Stimulated activated naive B cell treated with anti-CD40 and anti-IgM and Interleukin-4, amounts not matched to agents 10 μg/mL and 1 μg/mL and 100 μg/mL, for 72 hours (primary cell): ENCODE data around the gene HPX.

Source experiments
- ATAC-seq, 2 donors: fragments of 150-1000 bp; cut with Tn5 transposase; replicated peaks; 2 replicates each; pipeline ENCODE4 v1.10.0; 2021; ENCODE audit warnings: moderate library complexity in 1 of 2
- DNase-seq: peaks from one replicate; pipeline ENCODE4 v3.0.0; 2021
- H3K27ac Mint-ChIP-seq: one replicate; pipeline ENCODE4 v1.8.0; 2022; ENCODE audit warnings: mild to moderate bottlenecking, mixed read lengths
- H3K27me3 Mint-ChIP-seq, 2 donors: one replicate each; pipeline ENCODE4 v1.8.0; 2022; ENCODE audit warnings: mixed read lengths in 2 of 2
- H3K36me3 Mint-ChIP-seq, 2 donors: one replicate each; pipeline ENCODE4 v1.8.0; 2022; ENCODE audit warnings: mixed read lengths in 2 of 2, mild to moderate bottlenecking in 1 of 2
- H3K4me1 Mint-ChIP-seq, 2 donors: one replicate each; pipeline ENCODE4 v1.8.0; 2022; ENCODE audit warnings: mixed read lengths in 2 of 2, mild to moderate bottlenecking in 1 of 2
- H3K4me3 Mint-ChIP-seq, 2 donors: one replicate each; pipeline ENCODE4 v1.8.0; 2022; ENCODE audit warnings: mild to moderate bottlenecking in 2 of 2, mixed read lengths in 2 of 2, moderate library complexity in 1 of 2
- H3K9me3 Mint-ChIP-seq, 2 donors: one replicate each; pipeline ENCODE4 v1.8.0; 2022; ENCODE audit warnings: mixed read lengths in 2 of 2, mild to moderate bottlenecking in 1 of 2

The HPX gene

DNA sequence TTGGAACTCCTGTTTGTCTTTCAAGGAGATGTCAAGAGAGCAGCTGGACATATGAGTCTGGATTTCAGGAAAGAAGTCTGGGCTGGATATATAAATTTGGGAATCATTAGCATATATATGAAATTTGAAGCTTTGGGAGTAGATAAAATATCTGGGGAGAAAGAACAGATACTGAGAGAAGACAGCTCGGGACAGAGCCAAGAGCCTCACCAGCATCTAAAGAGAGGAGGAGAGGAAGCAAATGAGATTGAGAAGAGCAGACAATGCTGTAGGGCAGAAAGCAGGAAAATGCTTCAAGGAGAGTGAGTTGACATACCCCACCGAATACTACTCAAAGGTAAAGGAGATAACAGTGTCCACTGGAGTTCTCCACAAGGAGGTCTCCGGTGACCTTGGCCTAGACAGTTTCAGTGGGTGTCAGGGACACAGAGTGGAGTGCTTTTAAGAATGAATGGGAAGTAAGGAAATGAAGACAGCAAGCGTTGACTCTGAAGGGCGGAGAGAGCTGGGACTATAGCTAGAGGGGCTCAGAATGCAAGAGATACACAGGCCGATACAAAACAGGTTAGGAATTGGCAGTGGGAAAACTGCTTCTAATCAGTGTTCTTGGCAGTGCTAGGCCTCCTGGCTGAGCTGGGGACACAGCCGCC, 22.8 kb downstream of the HPX start:
- Mint-ChIP-seq H3K27me3 (peaks cover 12 to 14% of the 10 kb centered on the region in 2 donors), H3K9me3 (no peaks in the 10 kb centered on the region), H3K4me3 (no peak overlapping the region), H3K27ac (no peak overlapping the region), H3K4me1 (peaks cover 3 to 5% of the 10 kb centered on the region in 2 donors), H3K36me3 (no peaks in the 10 kb centered on the region)
- DNase-seq (no peak), ATAC-seq (no peak)

DNA sequence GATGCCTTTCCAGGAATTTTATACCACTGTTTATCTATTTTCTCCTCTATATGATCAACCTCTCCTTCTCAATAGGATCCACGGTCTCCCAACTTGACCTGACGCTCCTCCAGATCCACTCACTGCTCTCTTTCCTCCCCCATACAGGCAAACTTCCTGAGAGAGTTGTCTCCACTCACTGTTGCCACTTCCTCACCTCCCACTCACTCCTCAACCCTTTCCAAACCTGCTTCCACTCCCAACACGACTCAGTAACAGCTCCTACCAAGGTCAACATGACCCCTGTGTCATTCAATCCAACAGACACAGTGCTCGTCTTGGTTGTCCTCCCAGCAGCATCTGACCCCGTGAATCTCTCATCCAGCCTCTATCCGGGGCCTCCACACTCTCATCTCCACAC, 25.0 kb downstream of the HPX start:
- Mint-ChIP-seq H3K27me3 (peaks cover 2% of the 10 kb centered on the region in 2 donors), H3K4me3 (no peak overlapping the region), H3K9me3 (no peaks in the 10 kb centered on the region), H3K27ac (no peak overlapping the region), H3K4me1 (peaks cover 5 to 7% of the 10 kb centered on the region in 2 donors), H3K36me3 (no peaks in the 10 kb centered on the region)
- no peak for DNase-seq
- ATAC-seq, result no peak

DNA sequence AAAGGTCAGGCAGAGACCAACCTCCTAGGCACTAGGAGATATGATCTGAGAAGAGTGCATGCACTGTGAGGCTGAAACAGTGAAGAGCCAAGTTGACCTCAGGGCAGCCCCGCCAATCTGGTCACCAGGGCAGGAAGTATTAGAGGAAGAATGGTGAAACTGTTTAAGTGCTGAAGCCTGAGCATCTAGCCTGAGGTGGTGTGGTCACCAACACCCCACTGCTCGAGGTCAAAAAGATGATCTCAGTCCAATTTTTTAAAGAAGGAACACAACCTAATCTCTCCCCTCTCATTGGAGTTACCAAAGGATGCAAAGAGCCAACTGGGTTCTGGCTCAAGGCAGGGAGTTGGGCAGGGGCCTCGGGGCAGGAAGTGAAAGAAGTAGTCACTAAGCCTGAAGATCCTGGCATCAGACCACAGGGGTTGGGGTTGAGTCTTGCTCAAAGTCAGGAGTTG, 25.9 kb downstream of the HPX start:
- ATAC-seq, result peak; percentile 44 to 49
- Mint-ChIP-seq H3K27ac (no peak overlapping the region), H3K36me3 (peaks cover 0 to under 1% of the 10 kb centered on the region in 2 donors), H3K9me3 (no peaks in the 10 kb centered on the region), H3K27me3 (no peaks in the 10 kb centered on the region), H3K4me1 (peaks cover 5 to 7% of the 10 kb centered on the region in 2 donors), H3K4me3 (no peak overlapping the region)
- DNase-seq, result no peak

DNA sequence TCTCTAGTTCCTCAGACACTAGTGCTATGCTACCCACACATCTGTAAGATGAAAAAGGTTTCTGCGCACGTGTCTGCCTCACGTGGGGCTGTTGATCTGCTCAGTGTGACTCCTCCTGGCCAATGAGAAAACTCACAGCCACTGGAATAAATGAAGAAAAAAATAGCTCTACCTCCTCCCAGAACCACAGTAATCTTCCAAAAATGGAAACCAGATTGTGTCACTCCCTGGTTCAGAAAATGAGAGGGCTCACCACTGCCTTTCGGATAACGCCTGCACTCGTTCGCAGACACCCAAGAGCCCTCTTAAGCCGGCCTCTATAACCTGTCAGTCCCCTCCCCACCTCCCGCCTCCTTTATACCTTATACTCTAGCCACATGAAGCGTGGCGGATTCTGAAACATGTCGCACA, 27.0 kb downstream of the HPX start:
- H3K4me1 Mint-ChIP-seq, result peaks cover 5% of the 10 kb centered on the region in 2 donors
- H3K4me3 Mint-ChIP-seq, result no peak overlapping the region
- H3K27ac Mint-ChIP-seq, result no peak overlapping the region
- no peaks in the 10 kb centered on the region for H3K27me3 Mint-ChIP-seq
- DNase-seq (no peak), ATAC-seq (no peak)
- H3K9me3 Mint-ChIP-seq, result no peaks in the 10 kb centered on the region
- peaks cover 0 to 3% of the 10 kb centered on the region in 2 donors for H3K36me3 Mint-ChIP-seq

DNA sequence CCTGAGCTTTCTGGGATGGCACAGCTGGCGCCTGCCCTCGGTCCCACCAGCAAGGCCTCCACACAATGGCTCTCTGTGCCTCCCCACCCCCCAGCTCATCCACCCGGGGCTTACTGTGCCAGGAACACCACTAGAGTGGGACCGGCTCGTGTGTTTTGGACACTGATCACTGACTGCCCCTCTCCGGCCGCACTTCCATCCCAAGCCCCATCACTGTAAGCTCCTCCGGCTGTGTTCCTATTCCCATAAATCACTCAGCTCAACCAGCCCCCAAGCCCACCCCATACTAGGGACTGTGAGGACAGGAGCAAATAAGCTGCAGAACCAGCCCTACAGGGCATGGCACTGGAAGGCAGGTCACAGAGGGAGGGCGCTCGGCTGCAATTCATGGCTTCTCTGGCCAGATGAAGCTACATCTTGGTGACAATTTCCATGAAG, 29.2 kb downstream of the HPX start:
- DNase-seq (no peak), ATAC-seq (no peak)
- Mint-ChIP-seq H3K4me1 (peaks cover 9 to 13% of the 10 kb centered on the region in 2 donors), H3K27ac (no peak overlapping the region), H3K36me3 (peaks cover 0 to 6% of the 10 kb centered on the region in 2 donors), H3K4me3 (no peak overlapping the region), H3K27me3 (no peaks in the 10 kb centered on the region), H3K9me3 (no peaks in the 10 kb centered on the region)

DNA sequence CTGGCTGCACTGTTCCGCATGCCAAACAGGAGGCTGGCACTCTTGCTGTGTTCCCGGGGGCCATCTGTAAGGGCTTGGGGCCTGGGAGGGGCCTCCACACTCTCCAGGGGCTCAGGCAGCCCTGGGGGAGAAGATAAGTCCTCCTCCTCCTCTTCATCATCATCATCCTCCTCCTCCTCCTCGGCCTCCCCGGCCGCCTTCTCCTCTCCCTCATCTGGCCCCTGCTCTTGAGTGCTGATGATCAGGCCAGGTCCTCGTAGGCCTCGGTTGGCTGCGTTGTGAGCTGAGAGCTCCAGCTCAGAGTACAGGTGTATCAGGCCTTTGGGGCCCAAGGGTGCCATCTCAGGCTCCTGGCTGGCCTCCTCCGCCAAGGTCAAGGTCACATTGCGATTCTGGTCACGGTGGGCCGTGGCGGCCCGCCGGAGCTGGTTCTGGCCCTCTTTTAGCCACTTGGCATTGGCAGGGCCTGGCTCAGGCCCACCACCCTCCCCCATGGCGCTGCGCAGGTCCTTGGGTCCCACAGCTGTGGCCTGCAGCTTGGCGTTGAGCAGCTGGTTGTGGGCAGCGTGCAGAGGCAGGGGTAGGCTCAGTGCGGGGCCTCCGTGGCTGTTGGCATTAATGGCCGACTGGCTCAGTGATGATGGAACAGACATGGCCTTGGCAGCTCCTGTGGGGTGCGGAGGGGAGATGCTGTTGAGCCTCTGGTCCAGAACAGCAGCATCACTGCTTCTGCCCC, 29.9 kb downstream of the HPX start:
- Mint-ChIP-seq H3K4me3 (no peak overlapping the region), H3K4me1 (peaks cover 14 to 21% of the 10 kb centered on the region in 2 donors), H3K27ac (no peak overlapping the region), H3K27me3 (no peaks in the 10 kb centered on the region), H3K9me3 (no peaks in the 10 kb centered on the region), H3K36me3 (peaks cover 0 to 6% of the 10 kb centered on the region in 2 donors)
- DNase-seq (no peak), ATAC-seq (no peak)

DNA sequence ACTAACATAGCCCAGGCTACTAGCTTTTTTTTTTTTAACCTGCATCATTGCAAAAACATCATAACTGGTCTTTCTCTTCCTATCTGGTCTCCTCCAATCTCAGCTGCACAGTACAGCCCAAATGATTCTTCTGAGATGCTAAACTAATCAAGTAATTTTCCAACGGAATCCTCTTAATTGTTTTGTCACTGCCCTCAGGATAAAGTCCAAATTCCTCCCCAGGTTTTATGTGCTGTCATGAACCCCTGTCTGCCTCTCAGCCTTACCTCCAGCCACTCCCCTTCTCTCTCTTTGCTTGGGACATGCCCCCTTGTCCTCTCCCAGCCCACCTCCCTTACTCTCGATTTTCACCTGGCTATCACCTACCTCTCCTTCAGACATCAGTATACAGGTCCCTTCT, 34.4 kb downstream of the HPX start:
- ATAC-seq, result no peak
- peaks cover 36 to 56% of the 10 kb centered on the region in 2 donors for H3K4me1 Mint-ChIP-seq
- no peak overlapping the region for H3K4me3 Mint-ChIP-seq
- H3K27ac Mint-ChIP-seq, result no peak overlapping the region
- H3K36me3 Mint-ChIP-seq, result peaks cover 0 to 6% of the 10 kb centered on the region in 2 donors
- no peak for DNase-seq
- no peaks in the 10 kb centered on the region for H3K27me3 Mint-ChIP-seq
- no peaks in the 10 kb centered on the region for H3K9me3 Mint-ChIP-seq

DNA sequence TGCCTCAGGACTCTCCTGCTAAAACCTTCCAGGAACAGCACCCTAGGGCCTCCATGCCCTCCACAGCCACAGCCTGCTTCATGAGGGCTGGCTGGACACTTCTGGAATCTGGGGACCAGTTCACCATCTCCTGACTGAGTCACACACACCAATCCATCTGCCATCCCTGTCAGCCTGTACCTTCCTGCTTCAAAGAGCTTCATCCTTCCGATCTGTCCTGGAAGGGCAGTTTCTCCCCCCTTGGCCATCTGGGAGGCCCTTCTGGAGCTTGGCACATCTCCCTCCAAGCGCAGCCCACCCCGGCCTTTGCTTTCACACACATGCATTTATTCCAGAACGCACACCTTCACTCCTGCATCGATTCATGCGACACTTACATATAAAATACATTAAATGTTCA, 34.9 kb downstream of the HPX start:
- ATAC-seq, result no peak
- H3K36me3 Mint-ChIP-seq, result peaks cover 0 to 7% of the 10 kb centered on the region in 2 donors
- H3K27ac Mint-ChIP-seq, result no peak overlapping the region
- no peak for DNase-seq
- no peaks in the 10 kb centered on the region for H3K27me3 Mint-ChIP-seq
- H3K9me3 Mint-ChIP-seq, result no peaks in the 10 kb centered on the region
- peaks cover 40 to 61% of the 10 kb centered on the region in 2 donors for H3K4me1 Mint-ChIP-seq
- H3K4me3 Mint-ChIP-seq, result no peak overlapping the region

DNA sequence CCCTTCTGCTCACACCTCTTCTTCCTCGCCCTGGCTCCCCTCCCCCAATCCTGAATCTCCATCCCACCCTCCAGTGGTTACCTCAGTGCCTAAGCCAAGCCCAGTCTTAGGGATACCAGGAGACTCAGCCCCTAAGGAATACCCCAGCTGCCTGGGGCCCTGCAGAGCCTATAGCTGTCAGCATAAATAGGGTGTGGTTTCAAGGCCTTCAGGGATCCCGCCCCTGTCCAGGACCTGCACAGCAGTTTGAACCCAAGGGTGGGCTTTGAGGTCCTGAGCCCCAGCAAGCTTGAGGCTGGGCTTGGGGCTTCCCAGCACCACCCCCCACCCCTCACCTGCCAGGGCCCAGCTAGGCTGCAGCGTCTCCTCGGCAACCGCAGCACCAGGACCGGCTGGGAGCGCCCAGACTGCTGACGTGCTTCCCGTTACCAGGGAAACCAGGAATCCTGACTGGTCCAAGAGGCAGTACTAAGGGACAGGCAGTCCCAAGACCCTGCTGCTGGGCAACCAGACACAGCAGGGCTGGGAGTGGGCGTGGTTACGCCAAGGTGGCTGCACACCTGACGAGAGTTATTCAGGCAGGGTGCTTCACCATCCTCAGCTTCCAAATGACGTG, 35.6 kb downstream of the HPX start:
- no peak overlapping the region for H3K4me3 Mint-ChIP-seq
- DNase-seq (no peak), ATAC-seq (no peak)
- peak overlapping the region; percentile 72 for H3K27ac Mint-ChIP-seq
- peaks cover 42 to 61% of the 10 kb centered on the region in 2 donors for H3K4me1 Mint-ChIP-seq
- peaks cover 0 to 7% of the 10 kb centered on the region in 2 donors for H3K36me3 Mint-ChIP-seq
- no peaks in the 10 kb centered on the region for H3K9me3 Mint-ChIP-seq
- no peaks in the 10 kb centered on the region for H3K27me3 Mint-ChIP-seq

DNA sequence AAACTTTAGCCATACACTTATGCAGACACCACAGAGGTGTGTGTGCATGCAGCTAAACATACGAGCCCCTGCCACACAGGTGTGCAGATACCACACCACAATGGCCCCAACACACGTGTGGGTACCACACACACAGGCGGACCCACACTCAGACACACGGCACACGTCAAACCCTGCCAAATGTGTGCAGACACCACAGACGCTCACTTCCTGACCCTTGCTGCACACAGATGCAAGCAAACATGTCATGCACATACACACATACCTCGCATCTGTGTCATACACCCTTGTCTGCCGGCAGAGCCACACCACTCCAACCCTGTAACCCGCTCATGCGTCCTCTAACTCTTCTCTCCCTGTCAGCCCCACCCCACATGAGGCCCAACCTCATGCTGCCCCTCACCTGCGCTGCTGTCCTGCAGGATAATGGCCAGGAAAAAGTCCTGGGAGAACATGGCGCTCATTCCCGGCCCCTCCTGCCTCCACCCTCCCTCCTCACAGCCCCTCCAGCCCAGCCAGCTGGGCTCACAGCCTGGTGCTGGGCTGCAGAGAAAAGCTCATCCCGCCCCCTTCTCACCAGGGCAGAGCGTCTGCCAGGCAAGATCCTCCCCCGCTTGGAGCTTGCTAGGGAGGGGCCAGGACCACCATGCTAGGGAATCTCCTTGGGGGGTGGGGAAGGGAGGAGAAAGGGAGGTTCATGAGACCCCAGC, 36.3 kb downstream of the HPX start:
- Mint-ChIP-seq H3K27ac (peak overlapping the region; percentile 72), H3K4me1 (peaks cover 42 to 61% of the 10 kb centered on the region in 2 donors)

DNA sequence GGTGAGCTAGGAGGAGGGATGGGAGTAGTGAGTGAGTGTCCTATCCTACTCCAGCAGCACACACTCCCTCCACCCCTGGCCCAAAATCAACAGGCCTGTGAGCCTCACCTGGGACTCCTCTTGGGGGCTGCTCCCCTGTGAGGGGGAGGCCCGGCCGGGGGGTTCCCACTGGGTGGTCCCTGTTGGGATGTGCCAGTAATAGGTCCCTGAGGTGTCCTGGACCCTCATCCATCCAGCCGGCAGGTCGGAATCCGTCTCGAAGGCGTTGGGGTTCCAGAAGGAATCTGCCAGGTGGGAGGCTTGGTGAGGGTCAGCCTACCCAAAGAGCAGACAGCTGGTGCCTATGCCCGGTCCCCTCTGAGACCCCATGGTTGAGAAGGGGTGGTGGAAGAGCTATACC, 37.2 kb downstream of the HPX start:
- H3K4me1 Mint-ChIP-seq, result peaks cover 42 to 61% of the 10 kb centered on the region in 2 donors
- H3K4me3 Mint-ChIP-seq, result no peak overlapping the region
- H3K27ac Mint-ChIP-seq, result no peak overlapping the region
- H3K27me3 Mint-ChIP-seq, result no peaks in the 10 kb centered on the region
- ATAC-seq, result no peak
- no peak for DNase-seq
- peaks cover 8% of the 10 kb centered on the region in 2 donors for H3K36me3 Mint-ChIP-seq
- H3K9me3 Mint-ChIP-seq, result no peaks in the 10 kb centered on the region

More for the DNA sequence above, 36.3 kb downstream of the HPX start:
- Mint-ChIP-seq H3K36me3 (peaks cover 1 to 5% of the 10 kb centered on the region in 2 donors), H3K27me3 (no peaks in the 10 kb centered on the region), H3K9me3 (no peaks in the 10 kb centered on the region), H3K4me3 (no peak overlapping the region)
- ATAC-seq, result no peak
- no peak for DNase-seq

DNA sequence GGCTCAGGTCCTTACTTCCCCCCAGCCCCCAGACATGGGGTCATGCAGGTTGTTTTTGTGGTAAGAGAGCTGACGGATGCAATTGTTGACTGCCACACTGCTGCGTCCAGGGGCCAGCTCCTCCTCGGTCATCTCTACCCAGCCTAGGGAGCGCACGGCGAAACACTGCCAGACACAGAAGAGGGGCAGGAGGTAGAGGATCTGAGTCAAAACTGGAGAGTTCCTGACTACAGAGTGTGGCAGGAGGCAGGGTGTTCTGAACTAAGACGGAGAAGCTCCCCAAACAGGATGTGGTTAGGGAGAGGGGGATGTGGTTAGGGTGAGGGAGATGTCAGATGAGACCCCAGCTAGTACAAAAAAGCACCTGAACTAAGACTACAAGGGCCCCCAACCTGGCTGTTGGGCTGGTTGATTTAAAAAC, 38.2 kb downstream of the HPX start:
- peaks cover 7 to 8% of the 10 kb centered on the region in 2 donors for H3K36me3 Mint-ChIP-seq
- H3K27ac Mint-ChIP-seq, result peak overlapping the region; percentile 92
- H3K9me3 Mint-ChIP-seq, result no peaks in the 10 kb centered on the region
- ATAC-seq (peak; percentile 96), DNase-seq (peak; percentile 64)
- H3K27me3 Mint-ChIP-seq, result no peaks in the 10 kb centered on the region
- H3K4me1 Mint-ChIP-seq, result peaks cover 42 to 61% of the 10 kb centered on the region in 2 donors
- H3K4me3 Mint-ChIP-seq, result peak overlapping the region; percentile 70 to 79

DNA sequence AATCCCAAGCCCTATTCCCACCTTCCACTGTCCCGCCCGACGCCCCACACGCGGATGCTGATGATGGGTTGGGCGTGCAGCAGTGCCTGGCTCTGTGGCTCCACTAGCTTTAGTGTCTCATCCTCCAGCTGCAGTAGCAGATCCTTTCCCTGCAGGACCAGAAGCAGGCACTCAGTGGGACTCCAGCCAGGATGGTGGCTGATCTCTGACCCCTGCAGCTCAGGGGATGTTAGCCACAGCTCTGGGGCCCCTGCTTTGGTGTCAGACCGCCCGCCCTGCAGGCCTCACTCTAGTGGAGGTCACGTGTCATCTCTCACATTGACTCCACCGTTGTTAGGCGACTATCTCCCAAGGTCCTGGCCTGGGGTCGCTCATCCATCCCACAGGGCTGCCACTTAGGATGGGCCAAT, 38.7 kb downstream of the HPX start:
- DNase-seq, result no peak
- H3K36me3 Mint-ChIP-seq, result peaks cover 7 to 8% of the 10 kb centered on the region in 2 donors
- H3K9me3 Mint-ChIP-seq, result no peaks in the 10 kb centered on the region
- peak overlapping the region; percentile 92 for H3K27ac Mint-ChIP-seq
- peak overlapping the region; percentile 70 to 79 for H3K4me3 Mint-ChIP-seq
- H3K4me1 Mint-ChIP-seq, result peaks cover 40 to 57% of the 10 kb centered on the region in 2 donors
- no peaks in the 10 kb centered on the region for H3K27me3 Mint-ChIP-seq
- ATAC-seq, result peak; percentile 19 to 41

DNA sequence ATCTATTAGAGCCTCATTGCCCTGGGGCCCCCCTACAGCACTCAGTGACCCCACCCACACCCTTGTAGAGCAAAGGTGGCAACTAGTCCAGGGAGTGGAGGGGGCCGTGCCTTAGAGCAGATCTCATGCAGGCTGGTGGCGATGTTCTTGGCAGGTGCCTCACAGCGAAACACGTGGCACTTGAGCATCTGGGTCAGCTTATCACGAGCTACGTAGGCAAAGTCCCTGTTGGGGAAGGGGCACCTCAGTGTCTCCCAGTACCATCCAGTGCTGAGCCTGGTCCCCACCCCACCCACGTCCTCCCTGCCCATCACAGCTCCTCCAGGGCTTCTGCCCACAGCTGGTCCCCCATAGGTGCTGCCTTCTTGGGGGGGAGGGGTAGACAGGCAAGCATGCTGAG, 39.3 kb downstream of the HPX start:
- Mint-ChIP-seq H3K27me3 (no peaks in the 10 kb centered on the region), H3K9me3 (no peaks in the 10 kb centered on the region), H3K4me1 (peaks cover 35 to 51% of the 10 kb centered on the region in 2 donors), H3K27ac (no peak overlapping the region), H3K36me3 (peaks cover 8% of the 10 kb centered on the region in 2 donors), H3K4me3 (no peak overlapping the region)
- DNase-seq, result no peak
- ATAC-seq, result no peak
